Measurements from ENCODE around the gene WFDC8.
"Not testable (repeated sequence)": the region's sequence is repeated elsewhere in the genome, so short reads cannot be mapped to it uniquely, and the experiment has no call there.

The WFDC8 gene

DNA sequence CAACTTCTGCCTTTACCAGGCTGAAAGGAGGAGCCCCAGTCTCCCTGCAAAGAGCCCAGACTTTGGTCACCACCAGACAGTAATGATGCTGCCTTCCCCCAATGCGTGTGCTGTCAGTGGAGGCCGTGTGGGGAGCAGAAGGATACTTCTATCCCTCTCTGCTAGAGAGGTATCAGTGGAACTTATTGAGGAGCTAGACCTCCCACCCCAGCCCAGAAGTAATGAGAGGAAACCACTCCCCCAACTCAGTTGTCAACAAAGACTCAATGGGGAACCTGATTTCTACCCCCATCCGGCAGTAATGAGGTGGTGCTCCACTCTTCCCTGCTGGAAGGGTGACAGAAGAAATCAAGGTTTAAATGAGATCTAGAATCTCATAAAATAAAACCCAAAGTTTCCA, 4.4 kb upstream of the WFDC8 start:
- no peak for DNase-seq (ENCODE audit: extremely low spot score)
- ChIA-PET CTCF (no interaction called here), POLR2A (no interaction called here)
- TF ChIP-seq ARNT (IDR thresholded peaks at IDR 0.05): no peak
- no peak for TF ChIP-seq FOXA1 (IDR thresholded peaks at IDR 0.05)
- no peak for TF ChIP-seq HDGF (IDR thresholded peaks at IDR 0.05; ENCODE audit: borderline replicate concordance)
- TF ChIP-seq FOXM1 (IDR thresholded peaks at IDR 0.05; ENCODE audit: borderline replicate concordance): no peak
- no peak for TF ChIP-seq NFRKB (IDR thresholded peaks at IDR 0.05)
- TF ChIP-seq CTBP1 (IDR thresholded peaks at IDR 0.05; ENCODE audit: borderline replicate concordance): no peak
- no peak for TF ChIP-seq ELF4 (IDR thresholded peaks at IDR 0.05)
- no peak for TF ChIP-seq PKNOX1 (IDR thresholded peaks at IDR 0.05)
- no peak for TF ChIP-seq SP1 (IDR thresholded peaks at IDR 0.05)
- TF ChIP-seq ZNF384 (IDR thresholded peaks at IDR 0.05): no peak
- no peak for TF ChIP-seq FOXK2 (IDR thresholded peaks at IDR 0.05)
- no peak for TF ChIP-seq SUZ12 (IDR thresholded peaks at IDR 0.05)
- no peak for TF ChIP-seq BHLHE40 (IDR thresholded peaks at IDR 0.05; ENCODE audit: borderline replicate concordance)
- TF ChIP-seq L3MBTL2 (conservative IDR thresholded peaks at IDR 0.05): no peak
- no peak for TF ChIP-seq LEF1 (IDR thresholded peaks at IDR 0.05; ENCODE audit: borderline replicate concordance)
- no peak for TF ChIP-seq TARDBP (IDR thresholded peaks at IDR 0.05)

DNA sequence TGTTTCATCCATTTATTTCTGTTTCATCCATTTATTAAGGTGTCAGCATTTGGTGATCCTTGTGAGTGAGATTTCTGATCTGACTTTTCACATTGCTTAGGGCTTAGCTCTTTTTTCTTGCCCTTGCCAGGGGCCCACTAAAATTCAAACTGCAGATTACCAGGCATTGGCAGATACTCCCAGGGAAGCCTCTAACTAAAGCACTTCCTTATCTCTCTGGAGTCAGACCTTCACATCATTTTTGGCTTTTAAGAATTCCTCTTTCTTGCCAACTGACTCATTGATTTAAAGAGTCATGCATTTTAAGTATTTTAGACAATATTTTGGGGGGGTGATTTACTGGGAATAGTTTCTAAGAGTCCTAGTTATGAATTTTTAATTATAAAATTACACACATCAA, 2.6 kb upstream of the WFDC8 start:
- DNase-seq (ENCODE audit: extremely low spot score): no peak
- ChIA-PET CTCF (no interaction called here), POLR2A (no interaction called here)
- TF ChIP-seq L3MBTL2 (conservative IDR thresholded peaks at IDR 0.05) (no peak), ZNF384 (IDR thresholded peaks at IDR 0.05) (no peak), SUZ12 (IDR thresholded peaks at IDR 0.05) (no peak), PKNOX1 (IDR thresholded peaks at IDR 0.05) (no peak), BHLHE40 (IDR thresholded peaks at IDR 0.05; ENCODE audit: borderline replicate concordance) (no peak), FOXA1 (IDR thresholded peaks at IDR 0.05) (no peak), SP1 (IDR thresholded peaks at IDR 0.05) (no peak), CTBP1 (IDR thresholded peaks at IDR 0.05; ENCODE audit: borderline replicate concordance) (no peak)

DNA sequence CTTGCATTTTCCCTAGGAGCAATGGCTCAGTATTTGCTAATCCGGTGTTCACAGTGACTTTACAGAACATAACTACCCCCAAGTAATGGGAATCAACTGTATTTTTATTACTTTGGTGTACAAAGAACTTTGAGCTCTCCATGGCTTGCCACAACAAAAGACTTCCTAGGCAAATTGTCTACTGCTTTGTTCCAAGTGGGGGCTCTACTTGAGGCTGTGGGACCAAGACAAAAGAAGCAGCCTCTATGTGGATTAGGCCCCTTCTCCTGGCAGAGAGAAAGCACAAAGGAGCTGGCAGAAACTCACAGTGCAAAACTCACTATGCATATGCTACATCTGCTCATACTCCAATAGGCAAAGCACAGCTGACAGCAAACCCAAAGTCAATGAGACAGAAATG, 853 bp downstream of the WFDC8 start:
- ChIA-PET POLR2A (no interaction called here), CTCF (no interaction called here)
- TF ChIP-seq FOXK2 (IDR thresholded peaks at IDR 0.05) (no peak), HDGF (IDR thresholded peaks at IDR 0.05; ENCODE audit: borderline replicate concordance) (no peak), FOXM1 (IDR thresholded peaks at IDR 0.05; ENCODE audit: borderline replicate concordance) (no peak), PKNOX1 (IDR thresholded peaks at IDR 0.05) (no peak), ELF4 (IDR thresholded peaks at IDR 0.05) (no peak), ARNT (IDR thresholded peaks at IDR 0.05) (no peak), BHLHE40 (IDR thresholded peaks at IDR 0.05; ENCODE audit: borderline replicate concordance) (no peak), SUZ12 (IDR thresholded peaks at IDR 0.05) (no peak), FOXA1 (IDR thresholded peaks at IDR 0.05) (no peak), LEF1 (IDR thresholded peaks at IDR 0.05; ENCODE audit: borderline replicate concordance) (no peak), CTBP1 (IDR thresholded peaks at IDR 0.05; ENCODE audit: borderline replicate concordance) (no peak), L3MBTL2 (conservative IDR thresholded peaks at IDR 0.05) (no peak)
- DNase-seq (ENCODE audit: extremely low spot score): no peak

- no peak for TF ChIP-seq SP1 (IDR thresholded peaks at IDR 0.05)
- TF ChIP-seq HDGF (IDR thresholded peaks at IDR 0.05; ENCODE audit: borderline replicate concordance): no peak
- DNase-seq (ENCODE audit: extremely low spot score): no peak
- ChIA-PET POLR2A (no interaction called here), CTCF (no interaction called here)
Measured at GRCh38 chr20:45576995-45577394, 2.1 kb downstream of the WFDC8 start.

- DNase-seq (ENCODE audit: extremely low spot score): no peak
- POLR2A ChIA-PET: no interaction called here
- CTCF ChIA-PET: no interaction called here
- TF ChIP-seq SP1 (IDR thresholded peaks at IDR 0.05): no peak
- TF ChIP-seq FOXK2 (IDR thresholded peaks at IDR 0.05): no peak
- TF ChIP-seq ELF4 (IDR thresholded peaks at IDR 0.05): no peak
- TF ChIP-seq CTBP1 (IDR thresholded peaks at IDR 0.05; ENCODE audit: borderline replicate concordance): no peak
- TF ChIP-seq NFRKB (IDR thresholded peaks at IDR 0.05): no peak
- TF ChIP-seq SUZ12 (IDR thresholded peaks at IDR 0.05): no peak
- no peak for TF ChIP-seq TARDBP (IDR thresholded peaks at IDR 0.05)
- TF ChIP-seq FOXA1 (IDR thresholded peaks at IDR 0.05): no peak
- TF ChIP-seq HDGF (IDR thresholded peaks at IDR 0.05; ENCODE audit: borderline replicate concordance): no peak
- no peak for TF ChIP-seq FOXM1 (IDR thresholded peaks at IDR 0.05; ENCODE audit: borderline replicate concordance)
- TF ChIP-seq L3MBTL2 (conservative IDR thresholded peaks at IDR 0.05): no peak
- TF ChIP-seq LEF1 (IDR thresholded peaks at IDR 0.05; ENCODE audit: borderline replicate concordance): no peak
Measured at GRCh38 chr20:45575931-45576330, 3.2 kb downstream of the WFDC8 start.

GRCh38 chr20:45569650-45570049, 9.4 kb downstream of the WFDC8 start:
- CTCF ChIA-PET; DNase-seq (ENCODE audit: extremely low spot score); POLR2A ChIA-PET: not testable (repeated sequence)

DNA sequence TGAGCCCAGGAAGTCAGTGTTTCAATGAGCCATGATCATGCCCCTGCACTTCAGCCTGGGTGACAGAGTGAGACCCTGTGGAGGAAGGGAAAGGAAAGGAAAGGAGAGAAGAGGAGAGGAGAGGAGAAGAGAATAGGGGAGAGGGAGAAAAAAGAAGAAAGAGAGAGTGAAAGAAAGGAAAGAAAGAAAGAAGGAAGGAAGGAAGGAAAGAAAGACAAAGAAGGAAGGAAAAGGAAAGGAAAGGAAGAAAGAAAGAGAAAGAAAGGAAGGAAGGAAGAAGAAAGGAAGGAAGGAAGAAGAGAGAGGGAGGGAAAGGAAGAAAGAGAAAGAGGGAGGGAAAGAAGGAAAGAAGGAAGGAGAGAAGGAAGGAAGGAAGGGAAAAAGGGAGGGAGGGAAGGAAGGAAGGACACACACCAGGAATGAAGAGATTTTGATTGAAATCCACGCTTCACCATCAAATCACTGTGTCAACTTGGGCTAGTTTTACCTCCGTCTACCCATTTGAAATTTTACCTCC, 14.3 kb downstream of the WFDC8 start:
- no peak for DNase-seq (ENCODE audit: extremely low spot score)
- TF ChIP-seq ZNF384 (IDR thresholded peaks at IDR 0.05) (no peak), FOXA1 (IDR thresholded peaks at IDR 0.05) (no peak), SUZ12 (IDR thresholded peaks at IDR 0.05) (no peak), LEF1 (IDR thresholded peaks at IDR 0.05; ENCODE audit: borderline replicate concordance) (no peak), FOXK2 (IDR thresholded peaks at IDR 0.05) (no peak), L3MBTL2 (conservative IDR thresholded peaks at IDR 0.05) (no peak)
- POLR2A ChIA-PET: no interaction called here
- CTCF ChIA-PET: no interaction called here
